ENCODE results near the gene GPD2. TPM values are rescaled to one million over a fixed set of nuclear protein-coding genes. Genes with fewer than 3 reads are reported as not detected.

Gene GPD2
- total RNA-seq, 1 experiment from 2014 or later, result 32.2 TPM

DNA sequence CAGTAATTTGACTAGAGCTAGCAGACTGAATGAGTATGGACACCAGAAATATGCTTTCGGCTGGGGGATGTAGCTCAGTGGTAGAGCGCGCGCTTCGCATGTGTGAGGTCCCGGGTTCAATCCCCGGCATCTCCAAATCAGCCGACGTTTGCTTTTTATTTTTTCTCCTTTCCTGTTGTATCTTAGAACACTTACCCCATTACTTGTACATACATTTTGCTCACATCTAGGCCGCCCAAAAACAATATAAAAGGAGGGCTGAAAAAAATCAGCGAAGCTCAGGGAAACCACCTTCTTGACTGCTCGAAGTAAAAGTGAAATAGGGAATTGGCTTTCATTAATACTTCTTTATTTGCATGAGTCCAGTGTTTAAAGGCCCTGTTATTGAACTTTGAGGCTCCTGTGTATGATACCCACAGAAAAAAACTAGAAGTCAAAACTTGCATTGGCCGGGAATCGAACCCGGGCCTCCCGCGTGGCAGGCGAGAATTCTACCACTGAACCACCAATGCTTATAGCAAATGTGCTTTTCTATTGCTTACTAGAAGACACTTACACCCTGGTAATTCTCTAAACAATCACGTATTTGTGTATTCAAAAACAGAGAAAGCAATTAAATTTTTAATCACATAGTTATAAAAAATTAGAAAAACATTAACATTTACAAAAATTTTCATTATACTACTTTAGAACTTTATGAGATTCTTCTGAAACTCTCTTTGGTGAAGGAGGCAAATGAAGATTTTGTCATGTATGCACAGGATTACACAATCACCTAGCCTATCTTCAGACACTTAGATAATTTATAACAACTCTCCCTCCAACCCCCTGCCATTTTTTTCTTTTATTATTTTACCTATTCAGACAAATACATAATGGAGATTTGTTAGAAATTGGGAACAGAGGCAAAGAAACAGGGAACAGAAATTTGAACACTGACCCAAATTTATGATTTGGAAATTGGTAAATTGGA is 35.2 kb upstream of the GPD2 start (continued):
- TF ChIP-seq, protein P1, sequence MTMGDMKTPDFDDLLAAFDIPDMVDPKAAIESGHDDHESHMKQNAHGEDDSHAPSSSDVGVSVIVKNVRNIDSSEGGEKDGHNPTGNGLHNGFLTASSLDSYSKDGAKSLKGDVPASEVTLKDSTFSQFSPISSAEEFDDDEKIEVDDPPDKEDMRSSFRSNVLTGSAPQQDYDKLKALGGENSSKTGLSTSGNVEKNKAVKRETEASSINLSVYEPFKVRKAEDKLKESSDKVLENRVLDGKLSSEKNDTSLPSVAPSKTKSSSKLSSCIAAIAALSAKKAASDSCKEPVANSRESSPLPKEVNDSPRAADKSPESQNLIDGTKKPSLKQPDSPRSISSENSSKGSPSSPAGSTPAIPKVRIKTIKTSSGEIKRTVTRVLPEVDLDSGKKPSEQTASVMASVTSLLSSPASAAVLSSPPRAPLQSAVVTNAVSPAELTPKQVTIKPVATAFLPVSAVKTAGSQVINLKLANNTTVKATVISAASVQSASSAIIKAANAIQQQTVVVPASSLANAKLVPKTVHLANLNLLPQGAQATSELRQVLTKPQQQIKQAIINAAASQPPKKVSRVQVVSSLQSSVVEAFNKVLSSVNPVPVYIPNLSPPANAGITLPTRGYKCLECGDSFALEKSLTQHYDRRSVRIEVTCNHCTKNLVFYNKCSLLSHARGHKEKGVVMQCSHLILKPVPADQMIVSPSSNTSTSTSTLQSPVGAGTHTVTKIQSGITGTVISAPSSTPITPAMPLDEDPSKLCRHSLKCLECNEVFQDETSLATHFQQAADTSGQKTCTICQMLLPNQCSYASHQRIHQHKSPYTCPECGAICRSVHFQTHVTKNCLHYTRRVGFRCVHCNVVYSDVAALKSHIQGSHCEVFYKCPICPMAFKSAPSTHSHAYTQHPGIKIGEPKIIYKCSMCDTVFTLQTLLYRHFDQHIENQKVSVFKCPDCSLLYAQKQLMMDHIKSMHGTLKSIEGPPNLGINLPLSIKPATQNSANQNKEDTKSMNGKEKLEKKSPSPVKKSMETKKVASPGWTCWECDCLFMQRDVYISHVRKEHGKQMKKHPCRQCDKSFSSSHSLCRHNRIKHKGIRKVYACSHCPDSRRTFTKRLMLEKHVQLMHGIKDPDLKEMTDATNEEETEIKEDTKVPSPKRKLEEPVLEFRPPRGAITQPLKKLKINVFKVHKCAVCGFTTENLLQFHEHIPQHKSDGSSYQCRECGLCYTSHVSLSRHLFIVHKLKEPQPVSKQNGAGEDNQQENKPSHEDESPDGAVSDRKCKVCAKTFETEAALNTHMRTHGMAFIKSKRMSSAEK (CRISPR knock-in tag; IDR thresholded peaks at IDR 0.05; ENCODE audit: borderline replicate concordance), result no peak
- TF ChIP-seq CREM (CRISPR knock-in tag; IDR thresholded peaks at IDR 0.05) (0 out of 2 replicates have a peak, but pooled peaks have one; percentile 11), ELF4 (CRISPR knock-in tag; IDR thresholded peaks at IDR 0.05; ENCODE audit: low read depth) (no peak), ZNF671 (CRISPR knock-in tag; IDR thresholded peaks at IDR 0.05) (no peak), PRRX2 (CRISPR knock-in tag; IDR thresholded peaks at IDR 0.05) (no peak), ZNF396 (CRISPR knock-in tag; IDR thresholded peaks at IDR 0.05; ENCODE audit: borderline replicate concordance) (no peak), ZBTB21 (CRISPR knock-in tag; IDR thresholded peaks at IDR 0.05; ENCODE audit: borderline replicate concordance) (no peak), EMX1 (CRISPR knock-in tag; IDR thresholded peaks at IDR 0.05) (no peak), ETV6 (CRISPR knock-in tag; IDR thresholded peaks at IDR 0.05) (peak; percentile 52; the same call in 1 of the 2 replicates), CBFB (CRISPR knock-in tag; IDR thresholded peaks at IDR 0.05; ENCODE audit: low read depth) (no peak), RORB (CRISPR knock-in tag; IDR thresholded peaks at IDR 0.05) (peak; percentile 44; the same call in 1 of the 2 replicates), ZNF121 (CRISPR knock-in tag; IDR thresholded peaks at IDR 0.05) (no peak)
- TF ChIP-seq, protein P2, sequence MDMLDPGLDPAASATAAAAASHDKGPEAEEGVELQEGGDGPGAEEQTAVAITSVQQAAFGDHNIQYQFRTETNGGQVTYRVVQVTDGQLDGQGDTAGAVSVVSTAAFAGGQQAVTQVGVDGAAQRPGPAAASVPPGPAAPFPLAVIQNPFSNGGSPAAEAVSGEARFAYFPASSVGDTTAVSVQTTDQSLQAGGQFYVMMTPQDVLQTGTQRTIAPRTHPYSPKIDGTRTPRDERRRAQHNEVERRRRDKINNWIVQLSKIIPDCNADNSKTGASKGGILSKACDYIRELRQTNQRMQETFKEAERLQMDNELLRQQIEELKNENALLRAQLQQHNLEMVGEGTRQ (CRISPR knock-in tag; IDR thresholded peaks at IDR 0.05), result no peak
- TF ChIP-seq, protein P3, sequence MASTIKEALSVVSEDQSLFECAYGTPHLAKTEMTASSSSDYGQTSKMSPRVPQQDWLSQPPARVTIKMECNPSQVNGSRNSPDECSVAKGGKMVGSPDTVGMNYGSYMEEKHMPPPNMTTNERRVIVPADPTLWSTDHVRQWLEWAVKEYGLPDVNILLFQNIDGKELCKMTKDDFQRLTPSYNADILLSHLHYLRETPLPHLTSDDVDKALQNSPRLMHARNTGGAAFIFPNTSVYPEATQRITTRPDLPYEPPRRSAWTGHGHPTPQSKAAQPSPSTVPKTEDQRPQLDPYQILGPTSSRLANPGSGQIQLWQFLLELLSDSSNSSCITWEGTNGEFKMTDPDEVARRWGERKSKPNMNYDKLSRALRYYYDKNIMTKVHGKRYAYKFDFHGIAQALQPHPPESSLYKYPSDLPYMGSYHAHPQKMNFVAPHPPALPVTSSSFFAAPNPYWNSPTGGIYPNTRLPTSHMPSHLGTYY (CRISPR knock-in tag; IDR thresholded peaks at IDR 0.05), result no peak
- TF ChIP-seq, protein P4, sequence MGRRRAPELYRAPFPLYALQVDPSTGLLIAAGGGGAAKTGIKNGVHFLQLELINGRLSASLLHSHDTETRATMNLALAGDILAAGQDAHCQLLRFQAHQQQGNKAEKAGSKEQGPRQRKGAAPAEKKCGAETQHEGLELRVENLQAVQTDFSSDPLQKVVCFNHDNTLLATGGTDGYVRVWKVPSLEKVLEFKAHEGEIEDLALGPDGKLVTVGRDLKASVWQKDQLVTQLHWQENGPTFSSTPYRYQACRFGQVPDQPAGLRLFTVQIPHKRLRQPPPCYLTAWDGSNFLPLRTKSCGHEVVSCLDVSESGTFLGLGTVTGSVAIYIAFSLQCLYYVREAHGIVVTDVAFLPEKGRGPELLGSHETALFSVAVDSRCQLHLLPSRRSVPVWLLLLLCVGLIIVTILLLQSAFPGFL (CRISPR knock-in tag; IDR thresholded peaks at IDR 0.05; ENCODE audit: borderline replicate concordance), result no peak
- TF ChIP-seq, protein P5, sequence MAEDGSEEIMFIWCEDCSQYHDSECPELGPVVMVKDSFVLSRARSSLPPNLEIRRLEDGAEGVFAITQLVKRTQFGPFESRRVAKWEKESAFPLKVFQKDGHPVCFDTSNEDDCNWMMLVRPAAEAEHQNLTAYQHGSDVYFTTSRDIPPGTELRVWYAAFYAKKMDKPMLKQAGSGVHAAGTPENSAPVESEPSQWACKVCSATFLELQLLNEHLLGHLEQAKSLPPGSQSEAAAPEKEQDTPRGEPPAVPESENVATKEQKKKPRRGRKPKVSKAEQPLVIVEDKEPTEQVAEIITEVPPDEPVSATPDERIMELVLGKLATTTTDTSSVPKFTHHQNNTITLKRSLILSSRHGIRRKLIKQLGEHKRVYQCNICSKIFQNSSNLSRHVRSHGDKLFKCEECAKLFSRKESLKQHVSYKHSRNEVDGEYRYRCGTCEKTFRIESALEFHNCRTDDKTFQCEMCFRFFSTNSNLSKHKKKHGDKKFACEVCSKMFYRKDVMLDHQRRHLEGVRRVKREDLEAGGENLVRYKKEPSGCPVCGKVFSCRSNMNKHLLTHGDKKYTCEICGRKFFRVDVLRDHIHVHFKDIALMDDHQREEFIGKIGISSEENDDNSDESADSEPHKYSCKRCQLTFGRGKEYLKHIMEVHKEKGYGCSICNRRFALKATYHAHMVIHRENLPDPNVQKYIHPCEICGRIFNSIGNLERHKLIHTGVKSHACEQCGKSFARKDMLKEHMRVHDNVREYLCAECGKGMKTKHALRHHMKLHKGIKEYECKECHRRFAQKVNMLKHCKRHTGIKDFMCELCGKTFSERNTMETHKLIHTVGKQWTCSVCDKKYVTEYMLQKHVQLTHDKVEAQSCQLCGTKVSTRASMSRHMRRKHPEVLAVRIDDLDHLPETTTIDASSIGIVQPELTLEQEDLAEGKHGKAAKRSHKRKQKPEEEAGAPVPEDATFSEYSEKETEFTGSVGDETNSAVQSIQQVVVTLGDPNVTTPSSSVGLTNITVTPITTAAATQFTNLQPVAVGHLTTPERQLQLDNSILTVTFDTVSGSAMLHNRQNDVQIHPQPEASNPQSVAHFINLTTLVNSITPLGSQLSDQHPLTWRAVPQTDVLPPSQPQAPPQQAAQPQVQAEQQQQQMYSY (CRISPR knock-in tag; IDR thresholded peaks at IDR 0.05), result no peak
- TF ChIP-seq, protein P6, sequence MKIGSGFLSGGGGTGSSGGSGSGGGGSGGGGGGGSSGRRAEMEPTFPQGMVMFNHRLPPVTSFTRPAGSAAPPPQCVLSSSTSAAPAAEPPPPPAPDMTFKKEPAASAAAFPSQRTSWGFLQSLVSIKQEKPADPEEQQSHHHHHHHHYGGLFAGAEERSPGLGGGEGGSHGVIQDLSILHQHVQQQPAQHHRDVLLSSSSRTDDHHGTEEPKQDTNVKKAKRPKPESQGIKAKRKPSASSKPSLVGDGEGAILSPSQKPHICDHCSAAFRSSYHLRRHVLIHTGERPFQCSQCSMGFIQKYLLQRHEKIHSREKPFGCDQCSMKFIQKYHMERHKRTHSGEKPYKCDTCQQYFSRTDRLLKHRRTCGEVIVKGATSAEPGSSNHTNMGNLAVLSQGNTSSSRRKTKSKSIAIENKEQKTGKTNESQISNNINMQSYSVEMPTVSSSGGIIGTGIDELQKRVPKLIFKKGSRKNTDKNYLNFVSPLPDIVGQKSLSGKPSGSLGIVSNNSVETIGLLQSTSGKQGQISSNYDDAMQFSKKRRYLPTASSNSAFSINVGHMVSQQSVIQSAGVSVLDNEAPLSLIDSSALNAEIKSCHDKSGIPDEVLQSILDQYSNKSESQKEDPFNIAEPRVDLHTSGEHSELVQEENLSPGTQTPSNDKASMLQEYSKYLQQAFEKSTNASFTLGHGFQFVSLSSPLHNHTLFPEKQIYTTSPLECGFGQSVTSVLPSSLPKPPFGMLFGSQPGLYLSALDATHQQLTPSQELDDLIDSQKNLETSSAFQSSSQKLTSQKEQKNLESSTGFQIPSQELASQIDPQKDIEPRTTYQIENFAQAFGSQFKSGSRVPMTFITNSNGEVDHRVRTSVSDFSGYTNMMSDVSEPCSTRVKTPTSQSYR (CRISPR knock-in tag; IDR thresholded peaks at IDR 0.05), result no peak
